GM10266 (cell line): ENCODE results near the gene ZNF558.

Source experiments
- DNase-seq: peaks from one replicate; pipeline ENCODE4 v3.0.0; 2012; ENCODE audit errors: extremely low spot score
- CTCF ChIP-seq: IDR thresholded peaks from 2 replicates; pipeline ENCODE4 v1.5.1; 2012; ENCODE audit warnings: mild to moderate bottlenecking, low read depth; ENCODE audit not compliant: control insufficient read depth, insufficient read depth; ENCODE audit errors: missing control alignments

ZNF558 gene

GRCh38 chr19:8850488-8850887 lies 18.4 kb upstream of the ZNF558 start:
- TF ChIP-seq CTCF, result no peak
- DNase-seq, result no peak

GRCh38 chr19:8849232-8849631 lies 17.1 kb upstream of the ZNF558 start:
- TF ChIP-seq CTCF, result no peak
- DNase-seq, result no peak

- DNase-seq, result no peak
- no peak for TF ChIP-seq CTCF
These were observed 14.7 kb upstream of the ZNF558 start for GRCh38 chr19:8846819-8847218.

GRCh38 chr19:8840708-8841107 lies 8.6 kb upstream of the ZNF558 start:
- no peak for DNase-seq
- TF ChIP-seq CTCF, result no peak

GRCh38 chr19:8835877-8836276 lies 3.8 kb upstream of the ZNF558 start:
- no peak for DNase-seq
- no peak for TF ChIP-seq CTCF

- DNase-seq, result no peak
- TF ChIP-seq CTCF, result no peak
These were observed 3.3 kb upstream of the ZNF558 start for GRCh38 chr19:8835446-8835845.

GRCh38 chr19:8831832-8832131 lies 322 bp downstream of the ZNF558 start:
- peak; percentile 47 for DNase-seq
- no peak for TF ChIP-seq CTCF

- no peak for DNase-seq
- TF ChIP-seq CTCF, result no peak
These were observed 731 bp downstream of the ZNF558 start for GRCh38 chr19:8831373-8831772.
